Esophagus squamous epithelium (tissue), 5 donors: ENCODE results near the gene GUCY2D. TPM values are rescaled to one million over a fixed set of nuclear protein-coding genes. Genes with fewer than 3 reads are reported as not detected.

Source experiments
- DNase-seq: peaks from one replicate; lab custom pipeline; 2025; lab: John Stamatoyannopoulos, UW
- H3K27ac ChIP-seq, 4 donors: fragments of 200-600 bp; sonication (generic); one replicate each; pipeline ENCODE4 v1.5.1; 2016 to 2019; ENCODE audit warnings: mild to moderate bottlenecking in 1 of 4
- H3K27me3 ChIP-seq, 4 donors: fragments of 200-600 bp; sonication (generic); 1 replicate in 3 of 4; 2 replicates in 1 of 4; pipeline versions ENCODE4 v1.5.1 to v1.6.0; 2017 to 2021; ENCODE audit warnings: antibody characterized with exemption in 1 of 4
- H3K36me3 ChIP-seq, 3 donors: fragments of 200-600 bp; sonication (generic); one replicate each; pipeline ENCODE4 v1.5.1; 2016 to 2019
- H3K4me1 ChIP-seq, 3 donors: fragments of 200-600 bp; sonication (generic); one replicate each; pipeline ENCODE4 v1.5.1; 2017 to 2019
- H3K4me3 ChIP-seq, 4 donors: fragments of 200-600 bp; sonication (generic); 1 replicate in 3 of 4; 2 replicates in 1 of 4; pipeline ENCODE4 v1.5.1; 2016 to 2019; ENCODE audit warnings: mild to moderate bottlenecking in 2 of 4, moderate library complexity in 1 of 4
- H3K9me3 ChIP-seq, 3 donors: fragments of 200-600 bp; sonication (generic); one replicate each; pipeline ENCODE4 v1.5.1; 2016 to 2019
- POLR2A ChIP-seq, 4 donors: fragments of 450-650 bp; IDR thresholded peaks; one replicate each; pipeline ENCODE4 v1.6.1; 2017; ENCODE audit warnings: antibody characterized with exemption in 4 of 4, mild to moderate bottlenecking in 4 of 4, moderate library complexity in 3 of 4
- WGBS, 2 donors: methylation state at CpG; one replicate each; pipeline ENCODE4 v1.1.5; 2018; 5-methylcytosine and 5-hydroxymethylcytosine counted together
- intact Hi-C: fragments of 100-400 bp; cut with DNase I; formaldehyde crosslinking; loops from one replicate; pipeline ENCODE4 v1.15.0; 2022
- total RNA-seq, 4 donors: library from RNA; depleted of rRNA; stranded (reverse); fragments of >200 nt; gene quantifications; one replicate each; pipeline ENCODE4 v1.1.0, GENCODE V29; 2016
- TF ChIP-seq, protein P1 (sequence below), 6 experiments: fragments of 450-650 bp in 4 of 6; fragments of 200-600 bp in 2 of 6; sonication (generic) in 2 of 6; IDR thresholded peaks; one replicate each; pipeline ENCODE4 v1.5.1; 2016 to 2019; ENCODE audit warnings: antibody characterized with exemption in 6 of 6, mild to moderate bottlenecking in 4 of 6, moderate library complexity in 4 of 6
- donor health status: DM: yes; HTN: yes; CAD: no.

Gene GUCY2D
- total RNA-seq, 4 donors from 2014 or later, result not detected

DNA sequence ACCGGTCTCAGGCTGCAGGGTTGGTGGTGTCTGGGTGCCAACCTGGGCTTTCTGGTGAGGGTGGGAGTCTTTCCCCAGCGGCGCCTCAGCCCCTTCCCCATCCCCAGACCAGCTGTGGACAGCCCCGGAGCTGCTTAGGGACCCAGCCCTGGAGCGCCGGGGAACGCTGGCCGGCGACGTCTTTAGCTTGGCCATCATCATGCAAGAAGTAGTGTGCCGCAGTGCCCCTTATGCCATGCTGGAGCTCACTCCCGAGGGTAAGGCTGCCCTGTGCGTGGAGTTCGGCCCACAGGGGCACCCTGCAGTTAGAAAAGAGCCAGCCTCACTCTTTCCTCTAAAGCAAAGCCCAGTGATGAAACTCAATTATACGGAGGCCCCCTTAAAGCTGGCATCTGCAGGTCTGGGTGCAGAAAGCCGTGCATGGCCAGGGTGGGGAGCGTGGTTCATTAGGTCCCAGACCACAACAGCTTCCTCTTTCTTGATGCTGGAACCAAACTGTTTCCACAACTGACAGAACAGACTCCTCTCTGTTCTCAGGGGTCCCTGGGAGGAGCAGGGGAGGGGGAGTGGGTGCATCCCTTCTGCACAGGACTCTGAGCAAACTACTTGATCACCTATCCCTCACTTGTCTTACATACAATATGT lies 10.7 kb downstream of the GUCY2D start:
- intact Hi-C loops, result loop anchor here (5.0 kb wide), 1 partner anchor 34 kb away; no protein-coding TSS in a partner anchor
- TF ChIP-seq, protein P1, sequence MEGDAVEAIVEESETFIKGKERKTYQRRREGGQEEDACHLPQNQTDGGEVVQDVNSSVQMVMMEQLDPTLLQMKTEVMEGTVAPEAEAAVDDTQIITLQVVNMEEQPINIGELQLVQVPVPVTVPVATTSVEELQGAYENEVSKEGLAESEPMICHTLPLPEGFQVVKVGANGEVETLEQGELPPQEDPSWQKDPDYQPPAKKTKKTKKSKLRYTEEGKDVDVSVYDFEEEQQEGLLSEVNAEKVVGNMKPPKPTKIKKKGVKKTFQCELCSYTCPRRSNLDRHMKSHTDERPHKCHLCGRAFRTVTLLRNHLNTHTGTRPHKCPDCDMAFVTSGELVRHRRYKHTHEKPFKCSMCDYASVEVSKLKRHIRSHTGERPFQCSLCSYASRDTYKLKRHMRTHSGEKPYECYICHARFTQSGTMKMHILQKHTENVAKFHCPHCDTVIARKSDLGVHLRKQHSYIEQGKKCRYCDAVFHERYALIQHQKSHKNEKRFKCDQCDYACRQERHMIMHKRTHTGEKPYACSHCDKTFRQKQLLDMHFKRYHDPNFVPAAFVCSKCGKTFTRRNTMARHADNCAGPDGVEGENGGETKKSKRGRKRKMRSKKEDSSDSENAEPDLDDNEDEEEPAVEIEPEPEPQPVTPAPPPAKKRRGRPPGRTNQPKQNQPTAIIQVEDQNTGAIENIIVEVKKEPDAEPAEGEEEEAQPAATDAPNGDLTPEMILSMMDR (IDR thresholded peaks at IDR 0.05), result no peak
- no peak for TF ChIP-seq POLR2A (IDR thresholded peaks at IDR 0.05)
- H3K27ac ChIP-seq, result no peak overlapping the region

DNA sequence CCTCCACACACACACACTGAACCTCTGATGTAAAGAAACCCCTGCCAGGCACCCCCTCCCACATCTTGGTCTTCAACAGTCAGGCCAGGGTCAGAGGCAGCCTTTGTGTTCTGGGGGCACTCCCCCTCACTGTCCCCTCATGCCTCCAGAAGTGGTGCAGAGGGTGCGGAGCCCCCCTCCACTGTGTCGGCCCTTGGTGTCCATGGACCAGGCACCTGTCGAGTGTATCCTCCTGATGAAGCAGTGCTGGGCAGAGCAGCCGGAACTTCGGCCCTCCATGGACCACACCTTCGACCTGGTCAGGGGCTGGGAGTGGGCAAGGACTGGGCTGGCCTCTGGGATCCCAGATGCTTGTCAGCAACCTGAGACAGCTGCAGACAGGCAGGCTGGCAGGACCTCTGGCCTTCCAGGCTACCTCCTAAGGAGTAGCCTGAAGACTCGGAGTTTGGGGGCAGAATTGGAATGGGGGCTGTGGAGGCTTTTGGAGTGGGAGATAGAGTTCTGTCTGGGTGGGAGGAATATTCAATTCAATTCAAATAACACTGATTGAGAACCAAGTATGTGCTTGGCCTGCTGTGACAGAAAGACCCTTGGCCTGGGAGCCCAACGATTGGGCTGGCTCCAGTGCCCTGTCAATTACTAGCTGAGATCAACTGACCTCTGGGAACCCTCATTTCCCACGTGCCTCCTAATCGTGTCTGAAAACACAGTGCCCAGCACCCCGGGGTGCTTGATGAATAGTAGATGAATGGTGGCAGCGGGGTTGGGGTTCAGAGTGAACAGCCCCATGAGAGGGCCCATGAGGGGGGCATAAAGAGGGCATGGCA lies 11.5 kb downstream of the GUCY2D start:
- Histone ChIP-seq H3K27me3 (peaks cover 0 to 47% (median 2%) of the 10 kb centered on the region in 4 donors), H3K9me3 (no peaks in the 10 kb centered on the region), H3K27ac (no peak overlapping the region), H3K4me1 (peaks cover 28 to 37% (median 29%) of the 10 kb centered on the region in 3 donors), H3K4me3 (no peak overlapping the region), H3K36me3 (no peaks in the 10 kb centered on the region)
- no peak for TF ChIP-seq POLR2A (IDR thresholded peaks at IDR 0.05)
- TF ChIP-seq, protein P1 (IDR thresholded peaks at IDR 0.05), result no peak
- WGBS, 2 donors, result 80 to 94% methylated on average over 6 of the region's 12 CpGs
- DNase-seq, result no peak
- intact Hi-C loops, result loop anchor here (5.0 kb wide), 1 partner anchor 33 kb away; no protein-coding TSS in a partner anchor

More for the DNA sequence above, 10.7 kb downstream of the GUCY2D start:
- Histone ChIP-seq H3K4me3 (no peak overlapping the region), H3K9me3 (no peaks in the 10 kb centered on the region), H3K4me1 (peaks cover 22 to 28% (median 25%) of the 10 kb centered on the region in 3 donors), H3K36me3 (no peaks in the 10 kb centered on the region), H3K27me3 (peaks cover 0 to 47% (median 2%) of the 10 kb centered on the region in 4 donors)
- no peak for DNase-seq
- 74 to 80% methylated on average over 5 of the region's 17 CpGs for WGBS, 2 donors

DNA sequence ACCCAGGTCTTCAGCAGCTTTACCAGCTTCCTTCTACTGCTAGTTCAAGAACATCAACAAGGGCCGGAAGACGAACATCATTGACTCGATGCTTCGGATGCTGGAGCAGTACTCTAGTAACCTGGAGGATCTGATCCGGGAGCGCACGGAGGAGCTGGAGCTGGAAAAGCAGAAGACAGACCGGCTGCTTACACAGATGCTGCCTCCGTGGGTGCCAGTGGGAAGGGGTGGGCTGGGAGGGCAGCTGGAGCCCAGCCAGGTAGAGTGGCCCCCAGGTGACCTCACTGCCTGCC lies 12.1 kb downstream of the GUCY2D start:
- WGBS, 2 donors, result 91 to 96% methylated on average over 7 to 9 of the region's 9 CpGs
- Histone ChIP-seq H3K4me1 (peaks cover 33 to 42% (median 35%) of the 10 kb centered on the region in 3 donors), H3K4me3 (no peak overlapping the region), H3K27ac (no peak overlapping the region), H3K27me3 (peaks cover 0 to 47% (median 2%) of the 10 kb centered on the region in 4 donors), H3K9me3 (no peaks in the 10 kb centered on the region), H3K36me3 (no peaks in the 10 kb centered on the region)
- no peak for TF ChIP-seq POLR2A (IDR thresholded peaks at IDR 0.05)
- TF ChIP-seq, protein P1 (IDR thresholded peaks at IDR 0.05), result no peak
- no peak for DNase-seq
- intact Hi-C loops, result loop anchor here (5.0 kb wide), 1 partner anchor 33 kb away; no protein-coding TSS in a partner anchor

DNA sequence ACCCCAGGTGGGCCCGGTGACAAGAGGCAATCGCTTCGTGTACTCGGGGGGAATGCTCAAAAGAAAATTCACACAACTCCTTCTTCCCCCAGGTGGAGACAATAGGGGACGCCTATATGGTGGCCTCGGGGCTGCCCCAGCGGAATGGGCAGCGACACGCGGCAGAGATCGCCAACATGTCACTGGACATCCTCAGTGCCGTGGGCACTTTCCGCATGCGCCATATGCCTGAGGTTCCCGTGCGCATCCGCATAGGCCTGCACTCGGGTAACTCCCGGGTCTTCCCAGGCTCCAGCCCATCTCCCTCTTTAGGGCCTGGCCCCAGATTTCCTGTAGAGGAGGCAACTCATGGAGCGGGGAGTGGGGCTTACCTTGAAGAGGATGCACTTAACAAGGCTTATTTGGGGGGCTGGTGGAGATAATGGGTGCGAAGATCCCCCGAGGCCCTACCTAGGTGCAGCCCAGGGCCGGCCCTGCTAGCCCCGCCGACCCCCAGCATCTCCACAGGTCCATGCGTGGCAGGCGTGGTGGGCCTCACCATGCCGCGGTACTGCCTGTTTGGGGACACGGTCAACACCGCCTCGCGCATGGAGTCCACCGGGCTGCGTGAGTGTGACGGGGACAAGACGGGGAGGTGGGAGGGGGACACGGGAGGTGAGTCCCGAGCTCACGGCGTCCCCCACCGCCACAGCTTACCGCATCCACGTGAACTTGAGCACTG lies 13.0 kb downstream of the GUCY2D start:
- peak overlapping the region in 3 of 4 donors; percentile 51 to 71 (median 51) for H3K4me3 ChIP-seq
- peak overlapping the region in 3 of 4 donors; percentile 89 to 93 (median 91) for H3K27ac ChIP-seq
- H3K9me3 ChIP-seq, result no peaks in the 10 kb centered on the region
- DNase-seq, result no peak
- intact Hi-C loops, result no loop called here
- TF ChIP-seq, protein P1 (IDR thresholded peaks at IDR 0.05), result no peak
- TF ChIP-seq POLR2A (IDR thresholded peaks at IDR 0.05), result no peak
- no peaks in the 10 kb centered on the region for H3K36me3 ChIP-seq
- WGBS, 2 donors, result 79 to 89% methylated on average over 7 to 16 of the region's 44 CpGs
- H3K27me3 ChIP-seq, result peaks cover 0 to 47% (median 2%) of the 10 kb centered on the region in 4 donors
- peaks cover 34 to 51% (median 44%) of the 10 kb centered on the region in 3 donors for H3K4me1 ChIP-seq
